Fibroblast of gingiva (primary cell): Measurements from ENCODE around the gene CDHR5.
A peak's percentile ranks its signal among the peaks of the same experiment; 100 is the strongest.
"Not testable (repeated sequence)": the region's sequence is repeated elsewhere in the genome, so short reads cannot be mapped to it uniquely, and the experiment has no call there.

Source experiments
- DNase-seq: peaks from one replicate; pipeline ENCODE4 v3.0.0-alpha.2; 2011; ENCODE audit warnings: low read depth

Gene CDHR5

GRCh38 chr11:624705-625635 lies at the start of gene CDHR5:
Gene CDHR5, minus strand, starts transcription at chr11:624955. Its CDS starts 53 bp downstream, at chr11:624902.
- DNase-seq: no peak

- no peak for DNase-seq
Measured at GRCh38 chr11:674406-674805, 49.7 kb upstream of the CDHR5 start.

- DNase-seq: no peak
Measured at GRCh38 chr11:673866-674265, 49.1 kb upstream of the CDHR5 start.

GRCh38 chr11:665704-666281 lies 41.0 kb upstream of the CDHR5 start:
- DNase-seq: peak; percentile 49

GRCh38 chr11:665062-665703 lies 40.4 kb upstream of the CDHR5 start:
- DNase-seq: no peak

GRCh38 chr11:662689-663274 lies 38.0 kb upstream of the CDHR5 start:
- DNase-seq: peak; percentile 47

GRCh38 chr11:660681-661444 lies 36.1 kb upstream of the CDHR5 start:
- DNase-seq: no peak

GRCh38 chr11:660281-660680 lies 35.5 kb upstream of the CDHR5 start:
- DNase-seq: no peak

GRCh38 chr11:659532-660085 lies 34.9 kb upstream of the CDHR5 start:
- DNase-seq: no peak

- DNase-seq: no peak
Measured at GRCh38 chr11:657691-658126, 33.0 kb upstream of the CDHR5 start.

GRCh38 chr11:656866-657265 lies 32.1 kb upstream of the CDHR5 start:
- no peak for DNase-seq

GRCh38 chr11:656426-656825 lies 31.7 kb upstream of the CDHR5 start:
- no peak for DNase-seq

- no peak for DNase-seq
Measured at GRCh38 chr11:655036-655726, 30.4 kb upstream of the CDHR5 start.

GRCh38 chr11:654444-654843 lies 29.7 kb upstream of the CDHR5 start:
- not testable (repeated sequence) for DNase-seq

GRCh38 chr11:653837-654236 lies 29.1 kb upstream of the CDHR5 start:
- DNase-seq: no peak

GRCh38 chr11:653136-653535 lies 28.4 kb upstream of the CDHR5 start:
- not testable (repeated sequence) for DNase-seq

GRCh38 chr11:650482-650881 lies 25.7 kb upstream of the CDHR5 start:
- DNase-seq: no peak

- DNase-seq: not testable (repeated sequence)
Measured at GRCh38 chr11:647672-648158, 23.0 kb upstream of the CDHR5 start.

- DNase-seq: no peak
Measured at GRCh38 chr11:646214-646613, 21.5 kb upstream of the CDHR5 start.

- DNase-seq: no peak
Measured at GRCh38 chr11:645536-645935, 20.8 kb upstream of the CDHR5 start.
